IMR-90 (cell line): Measurements from ENCODE around the gene TOR1A. TPM values are rescaled to one million over a fixed set of nuclear protein-coding genes. Genes with fewer than 3 reads are reported as not detected.

Experiments
- ATAC-seq: fragments of 200-7000 bp; cut with Tn5 transposase; 2 replicates; pipeline ENCODE4 v1.9.1; 2020; ENCODE audit warnings: low read depth, mild to moderate bottlenecking, moderate library complexity
- BruUV-seq: library from RNA; stranded (reverse); fragments of 400-500 nt; replicated peaks from 2 replicates; lab custom pipeline; 2021; lab: Mats Ljungman, UMichigan
- CTCF ChIA-PET: fragments of 300-600 bp; formaldehyde crosslinking; extraction: SDS; loops from one replicate; lab custom pipeline; 2021; ENCODE audit warnings: antibody characterized with exemption; lab: Yijun Ruan, JAX
- POLR2A ChIA-PET: fragments of 300-600 bp; sonication (Branson Sonifier 250); formaldehyde crosslinking; loops from one replicate; lab custom pipeline; 2022; ENCODE audit warnings: antibody characterized with exemption; ENCODE audit not compliant: unreplicated experiment; lab: Charles Lee
- DNase-seq: peaks from one replicate; pipeline ENCODE4 v3.0.0; 2013
- H2AFZ ChIP-seq: replicated peaks from 2 replicates; pipeline ENCODE3; 2013; ENCODE audit warnings: low read length, mild to moderate bottlenecking; ENCODE audit not compliant: poor library complexity
- H2AK5ac ChIP-seq: 2 replicates; pipeline ENCODE4 v1.6.1; 2013; ENCODE audit warnings: low read depth, low read length, inconsistent platforms
- H2AK9ac ChIP-seq: replicated peaks from 2 replicates; pipeline ENCODE3; 2013; ENCODE audit warnings: mild to moderate bottlenecking, low read depth, low read length, moderate library complexity; ENCODE audit not compliant: poor library complexity
- H2BK120ac ChIP-seq: 2 replicates; pipeline ENCODE4 v1.6.1; 2013; ENCODE audit warnings: low read depth, low read length, inconsistent platforms
- H2BK15ac ChIP-seq: 3 replicates; pipeline ENCODE4 v1.6.1; 2013; ENCODE audit warnings: low read depth, low read length, inconsistent platforms
- H2BK20ac ChIP-seq: 2 replicates; pipeline ENCODE4 v1.6.1; 2013; ENCODE audit warnings: low read depth, mild to moderate bottlenecking, inconsistent platforms, low read length, moderate library complexity
- H2BK5ac ChIP-seq: 2 replicates; pipeline ENCODE4 v1.6.1; 2013; ENCODE audit warnings: mild to moderate bottlenecking, low read depth, low read length, inconsistent platforms; ENCODE audit not compliant: poor library complexity, severe bottlenecking
- H3K14ac ChIP-seq: replicated peaks from 2 replicates; pipeline ENCODE4 v1.6.1; 2013; ENCODE audit warnings: low read depth, low read length, inconsistent platforms
- H3K18ac ChIP-seq: 2 replicates; pipeline ENCODE4 v1.6.1; 2013; ENCODE audit warnings: low read depth, low read length, control low read depth
- H3K23ac ChIP-seq: 2 replicates; pipeline ENCODE4 v1.6.1; 2013; ENCODE audit warnings: low read depth, low read length, inconsistent platforms
- H3K27ac ChIP-seq: 2 replicates; pipeline ENCODE4 v1.5.1; 2013; ENCODE audit warnings: mild to moderate bottlenecking, control low read depth, low read length; ENCODE audit not compliant: insufficient read depth
- H3K27me3 ChIP-seq: 2 replicates; pipeline ENCODE4 v1.6.1; 2013; ENCODE audit warnings: low read length; ENCODE audit not compliant: control insufficient read depth, insufficient read depth
- H3K36me3 ChIP-seq: 2 replicates; pipeline ENCODE4 v1.6.1; 2013; ENCODE audit warnings: low read length, mixed read lengths; ENCODE audit not compliant: control insufficient read depth, insufficient read depth
- H3K4ac ChIP-seq: 2 replicates; pipeline ENCODE4 v1.6.1; 2013; ENCODE audit warnings: low read depth, low read length, inconsistent platforms
- H3K4me1 ChIP-seq: 2 replicates; pipeline ENCODE4 v1.6.1; 2013; ENCODE audit warnings: low read length, mixed read lengths; ENCODE audit not compliant: control insufficient read depth, insufficient read depth
- H3K4me2 ChIP-seq: 2 replicates; pipeline ENCODE4 v1.6.1; 2013; ENCODE audit warnings: low read depth, mild to moderate bottlenecking, control low read depth, low read length, moderate library complexity
- H3K4me3 ChIP-seq: 2 replicates; pipeline ENCODE4 v1.5.1; 2013; ENCODE audit warnings: low read depth, mild to moderate bottlenecking, control low read depth, low read length, moderate library complexity; ENCODE audit not compliant: insufficient read depth
- H3K56ac ChIP-seq: 2 replicates; pipeline ENCODE4 v1.6.1; 2013; ENCODE audit warnings: low read length, inconsistent platforms; ENCODE audit not compliant: insufficient read depth; ENCODE audit errors: extremely low read depth
- H3K79me1 ChIP-seq, 2 experiments: 2 replicates each; pipeline ENCODE4 v1.6.1; 2013; ENCODE audit warnings: low read length in 2 of 2, inconsistent platforms in 1 of 2, low read depth in 1 of 2
- H3K9ac ChIP-seq: 2 replicates; pipeline ENCODE4 v1.6.1; 2013; ENCODE audit warnings: low read depth, low read length, control low read depth
- H3K9me1 ChIP-seq: 2 replicates; pipeline ENCODE4 v1.6.1; 2013; ENCODE audit warnings: low read length, inconsistent platforms; ENCODE audit not compliant: insufficient read depth
- H3K9me3 ChIP-seq: 2 replicates; pipeline ENCODE4 v1.6.1; 2013; ENCODE audit warnings: low read length; ENCODE audit not compliant: control insufficient read depth, insufficient read depth
- H4K20me1 ChIP-seq: 2 replicates; pipeline ENCODE4 v1.6.1; 2013; ENCODE audit warnings: low read length, inconsistent platforms; ENCODE audit not compliant: insufficient read depth
- H4K5ac ChIP-seq: 2 replicates; pipeline ENCODE4 v1.6.1; 2013; ENCODE audit warnings: mild to moderate bottlenecking, low read depth, low read length, control low read depth
- H4K8ac ChIP-seq, 2 experiments: 2 replicates each; pipeline ENCODE4 v1.6.1; 2013; ENCODE audit warnings: low read depth in 2 of 2, low read length in 2 of 2, control low read depth in 1 of 2, inconsistent platforms in 1 of 2
- H4K91ac ChIP-seq: 2 replicates; pipeline ENCODE4 v1.6.1; 2013; ENCODE audit warnings: low read depth, low read length, inconsistent platforms; ENCODE audit not compliant: insufficient read depth
- BHLHE40 ChIP-seq: fragments of 150-350 bp; IDR thresholded peaks from 2 replicates; pipeline ENCODE4 v1.6.1; 2016; ENCODE audit warnings: mild to moderate bottlenecking, low read depth, low read length
- CEBPB ChIP-seq: IDR thresholded peaks from 2 replicates; pipeline ENCODE4 v1.6.1; 2012; ENCODE audit warnings: low read depth, low read length, improper control_type of control experiment
- CHD1 ChIP-seq: IDR thresholded peaks from 2 replicates; pipeline ENCODE4 v1.6.1; 2012; ENCODE audit warnings: low read depth, low read length, improper control_type of control experiment
- CTCF ChIP-seq: conservative IDR thresholded peaks from 2 replicates; pipeline ENCODE4 v1.5.1; 2012; ENCODE audit warnings: mild to moderate bottlenecking, low read depth, low read length, improper control_type of control experiment
- ELK1 ChIP-seq: fragments of 150-350 bp; IDR thresholded peaks from 2 replicates; pipeline ENCODE4 v1.6.1; 2016; ENCODE audit warnings: low read depth, mild to moderate bottlenecking, low read length, moderate library complexity, borderline replicate concordance
- FOS ChIP-seq: fragments of 150-350 bp; IDR thresholded peaks from 2 replicates; pipeline ENCODE4 v1.6.1; 2016; ENCODE audit warnings: low read depth, low read length
- MAFK ChIP-seq: IDR thresholded peaks from 2 replicates; pipeline ENCODE4 v1.6.1; 2012; ENCODE audit warnings: low read depth, low read length, improper control_type of control experiment
- MAZ ChIP-seq: IDR thresholded peaks from 2 replicates; pipeline ENCODE4 v1.6.1; 2012; ENCODE audit warnings: low read depth, mild to moderate bottlenecking, low read length, improper control_type of control experiment, moderate library complexity, borderline replicate concordance
- MXI1 ChIP-seq: IDR thresholded peaks from 2 replicates; pipeline ENCODE4 v1.6.1; 2012; ENCODE audit warnings: low read depth, mild to moderate bottlenecking, low read length, moderate library complexity, borderline replicate concordance
- NFE2L2 ChIP-seq: fragments of 150-350 bp; IDR thresholded peaks from 2 replicates; pipeline ENCODE4 v1.6.1; 2016; ENCODE audit warnings: low read depth, mild to moderate bottlenecking, low read length
- POLR2A ChIP-seq: IDR thresholded peaks from 2 replicates; pipeline ENCODE4 v1.6.1; 2012; ENCODE audit warnings: mild to moderate bottlenecking, low read depth, low read length
- RAD21 ChIP-seq: IDR thresholded peaks from 2 replicates; pipeline ENCODE4 v1.6.1; 2012; ENCODE audit warnings: low read length, improper control_type of control experiment
- RCOR1 ChIP-seq: IDR thresholded peaks from 2 replicates; pipeline ENCODE4 v1.6.1; 2012; ENCODE audit warnings: mild to moderate bottlenecking, low read length, improper control_type of control experiment; ENCODE audit not compliant: insufficient replicate concordance
- RFX5 ChIP-seq: IDR thresholded peaks from 2 replicates; pipeline ENCODE4 v1.8.0; 2012; ENCODE audit warnings: low read depth, mild to moderate bottlenecking, low read length, moderate library complexity
- SMC3 ChIP-seq: fragments of 150-350 bp; IDR thresholded peaks from 2 replicates; pipeline ENCODE4 v1.6.1; 2016; ENCODE audit warnings: low read depth, mild to moderate bottlenecking, antibody characterized with exemption, low read length, moderate library complexity
- USF2 ChIP-seq: fragments of 150-350 bp; IDR thresholded peaks from 2 replicates; pipeline ENCODE4 v1.6.1; 2017; ENCODE audit warnings: mild to moderate bottlenecking, antibody characterized with exemption, low read length, low read depth
- WGBS, 2 experiments: methylation state at CpG; one replicate each; pipeline versions ENCODE4 v1.1.5 to v1.1.7; 2013; ENCODE audit warnings: missing lambda C conversion rate in 2 of 2; ENCODE audit not compliant: insufficient read length in 1 of 2; ENCODE audit errors: extremely low coverage in 2 of 2; 5-methylcytosine and 5-hydroxymethylcytosine counted together
- dilution Hi-C: fragments of 300-500 bp; cut with HindIII; formaldehyde crosslinking; loops from one replicate; pipeline ENCODE4 v1.14.3; 2018; ENCODE audit warnings: low sequenced_read_pairs; ENCODE audit not compliant: unreplicated experiment
- in situ Hi-C: fragments of 300-500 bp; cut with MboI; formaldehyde crosslinking; loops from 3 replicates; pipeline ENCODE4 v1.14.3; 2019; ENCODE audit warnings: low sequenced_read_pairs, inconsistent platforms, mixed read lengths
- intact Hi-C: fragments of 100-400 bp; cut with micrococcal nuclease; formaldehyde crosslinking; loops from 2 replicates; pipeline ENCODE4 v1.10.0; 2022
- polyA plus RNA-seq, 3 experiments: library from polyadenylated mRNA; depleted of rRNA; stranded (reverse); fragments of >200 nt; gene quantifications; 2 replicates each; pipeline ENCODE4 v1.2.3, GENCODE V29; 2012; ENCODE audit warnings: low replicate concordance in 1 of 3
- total RNA-seq: library from RNA; depleted of rRNA; stranded (reverse); fragments of >200 nt; gene quantifications from 2 replicates; pipeline ENCODE4 v1.2.3, GENCODE V29; 2012

Gene TOR1A
- total and polyA plus RNA-seq, 2 of the 4 experiments (the other 2 are of a cell fraction): 27.1 to 74.2 TPM

DNA sequence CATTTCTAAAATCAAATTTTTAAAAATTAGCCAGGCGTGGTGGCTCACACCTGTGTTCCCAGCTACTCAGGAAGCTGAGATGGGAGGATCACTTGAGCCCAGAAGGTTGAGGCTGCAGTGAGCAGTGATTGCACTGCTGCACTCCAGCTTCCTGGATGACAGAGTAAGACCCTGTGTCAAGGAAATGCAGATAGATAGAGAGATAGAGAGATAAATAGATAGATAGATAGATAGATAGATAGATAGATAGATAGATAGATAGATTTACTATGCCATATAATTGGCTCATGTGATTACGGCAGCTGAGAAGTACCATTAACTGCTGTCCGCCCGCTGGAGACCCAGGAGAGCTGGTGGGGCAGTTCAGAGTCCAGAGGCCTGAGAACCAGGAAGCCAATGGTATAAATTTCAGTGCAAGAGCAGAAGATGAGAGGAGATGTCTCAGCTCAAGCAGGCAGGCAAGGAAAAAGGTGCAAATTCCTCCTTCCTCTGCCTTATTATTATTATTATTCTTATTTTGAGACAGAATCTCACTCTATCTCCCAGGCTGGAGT, 58.1 kb downstream of the TOR1A start:
- no peak overlapping the region for H3K4ac ChIP-seq
- H3K23ac ChIP-seq: no peak overlapping the region
- H2BK5ac ChIP-seq: no peak overlapping the region
- no peak overlapping the region for H4K8ac ChIP-seq
- no peak overlapping the region for H3K4me3 ChIP-seq
- no peak overlapping the region for H3K56ac ChIP-seq
- H3K4me1 ChIP-seq: peaks cover 18% of the 10 kb centered on the region
- ATAC-seq: no peak
- H3K27me3 ChIP-seq: no peaks in the 10 kb centered on the region
- H3K4me2 ChIP-seq: no peak overlapping the region
- WGBS, 2 experiments: no CpG with 5 or more reads among the region's 4 CpGs
- H3K9me3 ChIP-seq: no peaks in the 10 kb centered on the region
- H3K36me3 ChIP-seq: no peaks in the 10 kb centered on the region
- H2BK120ac ChIP-seq: no peak overlapping the region
- H2BK15ac ChIP-seq: no peak overlapping the region
- no peak overlapping the region for H2AFZ ChIP-seq
- no peak overlapping the region for H2AK5ac ChIP-seq
- H3K27ac ChIP-seq: no peak overlapping the region
- CTCF ChIA-PET: interaction anchor here (0.5 to 0.8 kb wide), 2 partner anchors 28 to 35 kb away, joined by 3 to 4 read pairs; no protein-coding TSS in a partner anchor
- H2BK20ac ChIP-seq: no peak overlapping the region
- POLR2A ChIA-PET: no interaction called here
- no peak for DNase-seq
- intact Hi-C loops (no loop called here), dilution Hi-C loops (no loop called here), in situ Hi-C loops (no loop called here)
- no peaks in the 10 kb centered on the region; the same call in 1 of the 2 replicates for H4K20me1 ChIP-seq
- no peak overlapping the region for H3K14ac ChIP-seq
- no peak overlapping the region for H4K91ac ChIP-seq
- BruUV-seq: no TSS peak
- H3K9ac ChIP-seq: no peak overlapping the region
- no peak overlapping the region for H2AK9ac ChIP-seq
- no peaks in the 10 kb centered on the region for H3K79me1 ChIP-seq
- TF ChIP-seq NFE2L2 (no peak), RAD21 (no peak), MAFK (no peak), CHD1 (no peak), CEBPB (no peak), MAZ (no peak), CTCF (no peak), SMC3 (no peak), FOS (no peak), RFX5 (no peak), USF2 (no peak), RCOR1 (no peak), MXI1 (no peak), BHLHE40 (no peak), POLR2A (no peak), ELK1 (no peak)
- no peak overlapping the region for H3K18ac ChIP-seq
- no peak overlapping the region for H4K5ac ChIP-seq
- peaks cover 19% of the 10 kb centered on the region for H3K9me1 ChIP-seq
